ENCODE data around the gene WSB2.

WSB2 gene

DNA sequence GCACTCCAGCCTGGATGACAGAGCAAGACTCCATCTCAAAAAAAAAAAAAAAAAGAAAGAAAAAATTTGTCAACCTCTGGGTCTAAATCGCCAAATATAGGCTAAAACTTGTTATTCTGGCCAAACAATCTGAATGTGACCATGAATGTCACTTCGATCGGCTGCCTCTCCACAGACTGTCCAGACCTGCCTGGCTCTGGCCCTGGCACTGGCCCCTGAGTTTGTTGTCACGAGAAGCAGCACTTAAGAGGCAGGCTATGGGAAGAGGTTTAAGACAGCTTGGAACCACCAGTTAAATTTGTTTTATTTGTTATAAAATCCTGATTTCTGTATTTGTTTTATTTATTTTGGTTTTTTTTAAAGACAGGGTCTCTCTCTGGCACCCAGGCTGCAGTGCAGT, 14.5 kb downstream of the WSB2 start:
- no peak overlapping the region for H3K4me3 ChIP-seq (replicated peaks; ENCODE audit: low read depth, low read length)
- no peak for DNase-seq (ENCODE audit: extremely low read depth, low read depth)
- TF ChIP-seq, protein P1, sequence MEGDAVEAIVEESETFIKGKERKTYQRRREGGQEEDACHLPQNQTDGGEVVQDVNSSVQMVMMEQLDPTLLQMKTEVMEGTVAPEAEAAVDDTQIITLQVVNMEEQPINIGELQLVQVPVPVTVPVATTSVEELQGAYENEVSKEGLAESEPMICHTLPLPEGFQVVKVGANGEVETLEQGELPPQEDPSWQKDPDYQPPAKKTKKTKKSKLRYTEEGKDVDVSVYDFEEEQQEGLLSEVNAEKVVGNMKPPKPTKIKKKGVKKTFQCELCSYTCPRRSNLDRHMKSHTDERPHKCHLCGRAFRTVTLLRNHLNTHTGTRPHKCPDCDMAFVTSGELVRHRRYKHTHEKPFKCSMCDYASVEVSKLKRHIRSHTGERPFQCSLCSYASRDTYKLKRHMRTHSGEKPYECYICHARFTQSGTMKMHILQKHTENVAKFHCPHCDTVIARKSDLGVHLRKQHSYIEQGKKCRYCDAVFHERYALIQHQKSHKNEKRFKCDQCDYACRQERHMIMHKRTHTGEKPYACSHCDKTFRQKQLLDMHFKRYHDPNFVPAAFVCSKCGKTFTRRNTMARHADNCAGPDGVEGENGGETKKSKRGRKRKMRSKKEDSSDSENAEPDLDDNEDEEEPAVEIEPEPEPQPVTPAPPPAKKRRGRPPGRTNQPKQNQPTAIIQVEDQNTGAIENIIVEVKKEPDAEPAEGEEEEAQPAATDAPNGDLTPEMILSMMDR (IDR thresholded peaks at IDR 0.05; ENCODE audit: low read depth, low read length, missing control alignments) = no peak

DNA sequence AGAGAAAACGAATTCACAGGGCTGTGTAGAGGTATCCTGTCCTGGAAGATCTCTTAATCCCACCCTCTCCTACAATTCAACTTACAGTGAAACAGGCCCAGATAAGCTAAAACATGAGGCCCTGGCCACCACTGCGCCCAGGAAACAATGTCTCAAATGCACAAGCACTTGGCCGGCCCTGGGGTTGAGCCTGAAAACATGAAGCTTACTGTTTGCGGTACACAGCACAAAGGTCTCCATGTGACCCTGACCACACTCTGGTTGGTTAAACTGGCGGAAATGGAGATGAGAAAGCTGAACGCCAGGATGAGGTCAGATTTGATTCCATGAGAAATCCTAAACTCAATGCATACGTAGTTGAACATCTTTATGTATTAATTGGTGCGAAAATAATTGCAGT, 16.4 kb downstream of the WSB2 start:
- H3K4me3 ChIP-seq (replicated peaks; ENCODE audit: low read depth, low read length) = no peak overlapping the region

DNA sequence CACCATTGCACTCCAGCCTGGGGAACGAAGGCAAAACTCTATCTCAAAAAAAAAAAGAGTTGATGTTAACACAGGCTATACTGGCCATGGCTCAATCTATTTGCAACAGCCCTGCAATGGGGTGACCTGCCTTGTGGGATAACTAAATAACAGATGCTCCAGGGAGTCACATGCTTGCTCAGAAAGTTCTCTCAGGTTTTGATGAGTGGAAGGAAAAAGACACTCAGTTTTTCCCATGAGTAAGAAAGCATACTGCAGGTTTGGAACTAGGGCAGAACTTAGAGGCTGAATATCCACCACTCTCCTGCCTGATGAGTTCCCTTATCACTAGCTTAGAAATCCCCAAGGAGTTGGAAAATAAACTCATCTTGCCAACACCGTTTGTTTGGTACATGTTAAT, 16.9 kb downstream of the WSB2 start:
- TF ChIP-seq, protein P1 (IDR thresholded peaks at IDR 0.05; ENCODE audit: low read depth, low read length, missing control alignments) = no peak
- no peak for DNase-seq (ENCODE audit: extremely low read depth, low read depth)
- no peak overlapping the region for H3K4me3 ChIP-seq (replicated peaks; ENCODE audit: low read depth, low read length)

More for the DNA sequence above, 16.4 kb downstream of the WSB2 start:
- TF ChIP-seq, protein P1 (IDR thresholded peaks at IDR 0.05; ENCODE audit: low read depth, low read length, missing control alignments) = no peak
- DNase-seq (ENCODE audit: extremely low read depth, low read depth) = no peak

DNA sequence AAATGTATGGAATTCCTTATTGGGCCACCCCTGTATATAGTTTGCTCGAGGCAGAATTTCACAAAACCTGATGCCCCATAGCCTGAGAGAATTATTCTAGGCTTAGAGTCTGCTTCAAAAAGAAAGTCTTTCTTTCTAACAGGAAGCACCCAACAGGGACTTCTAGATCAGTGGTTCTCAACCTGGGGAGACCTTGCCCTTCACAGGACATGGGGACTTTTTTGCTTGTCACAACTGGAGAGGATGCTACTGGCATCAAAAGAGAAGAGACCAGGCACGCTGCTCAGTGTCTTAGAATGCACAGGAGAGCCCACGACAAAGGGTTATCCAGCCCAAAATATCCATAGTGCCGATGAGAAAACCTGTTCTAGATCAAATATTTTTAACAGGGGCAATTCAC, 18.9 kb downstream of the WSB2 start:
- TF ChIP-seq, protein P1 (IDR thresholded peaks at IDR 0.05; ENCODE audit: low read depth, low read length, missing control alignments) = no peak

DNA sequence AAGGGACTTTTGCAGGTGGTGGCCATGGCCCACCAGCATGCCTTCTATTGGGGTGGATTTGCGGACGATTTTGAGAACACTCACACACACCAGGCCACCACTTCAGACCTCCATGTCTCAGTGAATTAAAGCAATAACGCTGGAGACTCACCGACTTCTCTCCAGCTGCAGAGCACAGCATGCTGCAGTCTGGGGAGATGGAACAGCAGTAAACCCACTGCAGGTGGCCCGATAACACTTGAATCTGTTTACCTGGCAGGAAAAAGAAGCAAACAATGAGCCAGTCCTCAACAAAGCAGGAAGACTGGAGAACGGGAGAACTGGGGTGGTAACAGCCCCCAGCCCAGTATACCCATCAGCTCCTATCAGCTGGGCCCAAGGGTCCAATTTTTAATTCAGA, 22.8 kb downstream of the WSB2 start:
- DNase-seq (ENCODE audit: extremely low read depth, low read depth) = no peak
- TF ChIP-seq, protein P1 (IDR thresholded peaks at IDR 0.05; ENCODE audit: low read depth, low read length, missing control alignments) = no peak
- no peak overlapping the region for H3K4me3 ChIP-seq (replicated peaks; ENCODE audit: low read depth, low read length)

More for the DNA sequence above, 18.9 kb downstream of the WSB2 start:
- H3K4me3 ChIP-seq (replicated peaks; ENCODE audit: low read depth, low read length) = no peak overlapping the region
- DNase-seq (ENCODE audit: extremely low read depth, low read depth) = no peak

DNA sequence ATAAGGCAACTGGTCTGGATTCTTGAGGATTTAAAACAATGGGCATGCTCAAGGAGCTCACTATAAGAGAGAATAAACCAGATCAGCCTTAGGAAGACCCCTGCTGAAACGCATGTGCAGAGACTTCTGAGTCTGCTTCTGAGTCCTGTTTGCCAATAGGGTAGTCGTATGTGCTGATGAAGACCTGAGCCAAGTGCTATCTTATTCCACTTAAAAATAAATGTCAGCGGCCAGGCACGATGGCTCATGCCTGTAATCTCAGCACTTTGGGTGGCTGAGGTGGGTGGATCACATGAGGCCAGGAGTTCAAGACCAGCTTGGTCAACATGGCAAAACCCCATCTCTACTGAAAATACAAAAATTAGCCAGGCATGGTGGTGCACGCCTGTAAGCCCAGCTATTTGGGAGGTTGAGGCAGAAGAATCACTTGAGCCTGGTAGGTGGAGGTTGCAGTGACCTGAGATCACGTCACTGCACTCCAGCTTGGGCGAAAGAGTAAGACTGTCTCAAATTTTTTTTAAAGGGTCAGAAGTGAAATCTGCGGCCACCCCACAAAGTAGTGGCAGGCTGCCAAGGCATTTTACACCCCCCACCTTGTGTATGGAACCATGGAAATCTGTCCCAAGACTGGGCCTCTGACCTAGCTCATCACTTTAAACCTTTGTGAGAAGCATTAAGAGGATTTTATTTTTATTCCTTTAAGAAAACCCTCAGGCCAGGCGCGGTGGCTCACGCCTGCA, 24.1 kb downstream of the WSB2 start:
- no peak overlapping the region for H3K4me3 ChIP-seq (replicated peaks; ENCODE audit: low read depth, low read length)
- TF ChIP-seq, protein P1 (IDR thresholded peaks at IDR 0.05; ENCODE audit: low read depth, low read length, missing control alignments) = no peak
- no peak for DNase-seq (ENCODE audit: extremely low read depth, low read depth)

Data from HFF-Myc (cell line).